Measurements from ENCODE around the gene IVD. TPM values are rescaled to one million over a fixed set of nuclear protein-coding genes. Genes with fewer than 3 reads are reported as not detected.

Gene IVD
- total and polyA plus RNA-seq, 2 donors, result 18.8 to 28.3 TPM

DNA sequence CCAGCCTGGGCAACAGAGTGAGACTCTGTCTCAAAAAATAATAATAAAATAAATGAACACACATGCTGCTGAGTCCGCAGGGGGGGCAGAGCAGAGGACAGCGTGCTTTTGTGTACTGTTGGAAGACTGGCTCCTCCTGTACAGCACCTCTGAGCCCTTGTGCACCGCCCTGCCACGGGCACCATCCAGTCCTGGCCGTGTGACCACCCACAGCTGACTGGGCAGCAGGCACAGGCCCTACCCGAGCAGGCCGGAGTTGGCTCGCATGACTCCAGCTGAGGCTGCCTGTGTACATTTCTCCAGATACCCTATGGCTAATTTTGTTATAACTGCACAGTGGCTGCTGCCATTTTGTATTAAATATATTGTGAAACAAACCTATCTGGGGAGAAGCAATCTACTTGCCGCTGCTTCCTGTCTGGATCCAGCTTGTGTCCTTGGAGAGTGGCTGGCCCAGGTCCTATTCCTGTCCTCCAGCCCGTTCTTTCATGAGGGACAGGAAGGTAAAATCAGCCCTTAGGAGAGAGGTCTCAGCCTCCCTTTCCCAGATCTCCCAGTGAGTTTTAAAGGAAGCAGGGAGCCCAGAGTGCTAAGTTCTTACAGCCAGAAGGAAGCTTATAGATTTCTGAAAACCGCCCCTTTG, 14.6 kb downstream of the IVD start:
- no peak for DNase-seq (ENCODE audit: low read depth in 6 of 9, low spot score in 9 of 9)
- H3K4me1 ChIP-seq (ENCODE audit: control insufficient read depth in 2 of 2, insufficient read depth in 2 of 2, low read length in 2 of 2), result peaks cover 0 to 5% of the 10 kb centered on the region in 2 donors
- no peaks in the 10 kb centered on the region for H3K9me3 ChIP-seq (ENCODE audit: control insufficient read depth in 2 of 2, insufficient read depth in 1 of 2, low read length in 1 of 2)
- peaks cover 27 to 30% of the 10 kb centered on the region in 2 donors for H3K36me3 ChIP-seq (ENCODE audit: control insufficient read depth in 2 of 2, insufficient read depth in 2 of 2, low read length in 1 of 2)
- H3K27ac ChIP-seq (ENCODE audit: low read depth in 1 of 2, low read length in 1 of 2), result no peak overlapping the region
- 97% methylated on average over 11 of the region's 11 CpGs for WGBS
- peaks cover 0 to 5% of the 10 kb centered on the region in 2 donors for H3K27me3 ChIP-seq (ENCODE audit: control insufficient read depth in 2 of 2, insufficient read depth in 1 of 2, low read length in 1 of 2)
- no peak overlapping the region for H3K4me3 ChIP-seq (ENCODE audit: low read length in 2 of 2)

DNA sequence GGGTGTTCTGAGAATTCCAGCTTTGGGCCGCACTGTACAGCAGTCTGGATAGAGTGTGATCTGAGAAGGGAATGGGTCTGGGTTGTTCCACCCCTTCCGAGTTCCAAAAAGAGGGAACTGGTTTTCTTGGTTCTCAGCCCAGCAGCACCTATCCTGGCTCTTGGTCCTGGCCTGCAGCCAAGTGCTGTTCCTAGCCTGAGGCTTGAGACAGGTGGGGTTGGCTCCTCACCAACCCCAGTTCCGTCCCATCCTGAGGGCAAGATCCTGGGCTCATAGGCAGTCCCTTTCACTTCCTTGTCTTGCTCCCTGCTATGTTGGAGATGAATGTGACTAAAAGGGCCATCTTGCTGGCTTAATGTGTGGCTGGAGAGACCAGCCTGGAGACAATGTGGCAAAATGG, 15.2 kb downstream of the IVD start:
- no peak for DNase-seq (ENCODE audit: low read depth in 6 of 9, low spot score in 9 of 9)
- 88% methylated on average over 3 of the region's 3 CpGs for WGBS
- Histone ChIP-seq H3K36me3 (ENCODE audit: control insufficient read depth in 2 of 2, insufficient read depth in 2 of 2, low read length in 1 of 2) (peaks cover 21 to 24% of the 10 kb centered on the region in 2 donors), H3K27me3 (ENCODE audit: control insufficient read depth in 2 of 2, insufficient read depth in 1 of 2, low read length in 1 of 2) (peaks cover 0 to 5% of the 10 kb centered on the region in 2 donors), H3K4me3 (ENCODE audit: low read length in 2 of 2) (no peak overlapping the region), H3K4me1 (ENCODE audit: control insufficient read depth in 2 of 2, insufficient read depth in 2 of 2, low read length in 2 of 2) (peaks cover 0 to 5% of the 10 kb centered on the region in 2 donors), H3K27ac (ENCODE audit: low read depth in 1 of 2, low read length in 1 of 2) (no peak overlapping the region), H3K9me3 (ENCODE audit: control insufficient read depth in 2 of 2, insufficient read depth in 1 of 2, low read length in 1 of 2) (no peaks in the 10 kb centered on the region)

DNA sequence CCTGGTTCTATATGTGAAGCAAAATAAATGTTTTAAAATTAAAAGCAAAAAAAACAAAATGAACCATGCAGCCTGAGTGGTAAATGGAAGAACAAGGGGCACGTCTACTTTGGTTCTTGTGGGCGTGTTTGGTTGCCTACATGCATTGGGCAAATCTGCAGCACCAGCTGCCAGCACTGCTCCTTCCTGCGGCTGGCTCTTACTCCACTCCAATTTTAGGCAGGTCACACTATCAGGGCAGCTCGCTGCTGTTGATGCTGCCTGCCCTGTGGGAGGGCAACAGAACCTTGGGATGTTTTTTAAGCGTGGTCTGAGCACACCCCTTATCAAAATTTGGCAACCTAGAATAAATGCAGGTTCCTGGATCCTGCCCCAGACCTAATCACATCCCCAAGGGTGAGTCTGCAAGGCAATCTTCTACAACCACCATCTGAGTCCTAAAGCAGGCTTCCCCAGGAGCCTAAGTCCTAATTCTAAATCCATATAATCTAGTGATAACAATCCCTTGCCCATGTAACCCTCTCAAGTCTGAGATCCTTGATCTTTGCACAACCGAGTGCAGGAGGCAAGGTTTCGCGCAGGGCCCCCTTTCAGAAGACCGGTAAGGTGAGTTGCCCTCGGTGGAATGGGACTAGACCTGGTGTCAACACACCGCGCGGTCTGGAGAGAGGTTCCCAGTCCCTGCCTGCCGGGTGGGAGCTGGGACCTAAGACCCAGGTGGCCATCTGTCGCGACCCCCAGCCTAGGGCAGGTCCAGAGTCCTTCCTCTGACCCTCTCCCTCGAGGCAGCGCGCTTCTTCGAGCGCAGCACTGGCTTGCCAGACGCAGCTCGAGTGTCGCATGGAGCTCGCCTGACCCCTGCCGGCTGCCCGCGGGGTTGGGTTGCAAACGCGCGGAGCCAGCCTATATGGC, 15.9 kb downstream of the IVD start:
- H3K27me3 ChIP-seq (ENCODE audit: control insufficient read depth in 2 of 2, insufficient read depth in 1 of 2, low read length in 1 of 2), result peaks cover 0 to 5% of the 10 kb centered on the region in 2 donors
- H3K27ac ChIP-seq (ENCODE audit: low read depth in 1 of 2, low read length in 1 of 2), result no peak overlapping the region
- peaks cover 15 to 17% of the 10 kb centered on the region in 2 donors for H3K36me3 ChIP-seq (ENCODE audit: control insufficient read depth in 2 of 2, insufficient read depth in 2 of 2, low read length in 1 of 2)
- no peaks in the 10 kb centered on the region for H3K9me3 ChIP-seq (ENCODE audit: control insufficient read depth in 2 of 2, insufficient read depth in 1 of 2, low read length in 1 of 2)
- peak in 5 of 9 donors; percentile 47 to 80 (median 73) for DNase-seq (ENCODE audit: low read depth in 6 of 9, low spot score in 9 of 9)
- WGBS, result 25% methylated on average over 31 of the region's 31 CpGs
- H3K4me3 ChIP-seq (ENCODE audit: low read length in 2 of 2), result no peak overlapping the region
- peaks cover 0 to 5% of the 10 kb centered on the region in 2 donors for H3K4me1 ChIP-seq (ENCODE audit: control insufficient read depth in 2 of 2, insufficient read depth in 2 of 2, low read length in 2 of 2)

DNA sequence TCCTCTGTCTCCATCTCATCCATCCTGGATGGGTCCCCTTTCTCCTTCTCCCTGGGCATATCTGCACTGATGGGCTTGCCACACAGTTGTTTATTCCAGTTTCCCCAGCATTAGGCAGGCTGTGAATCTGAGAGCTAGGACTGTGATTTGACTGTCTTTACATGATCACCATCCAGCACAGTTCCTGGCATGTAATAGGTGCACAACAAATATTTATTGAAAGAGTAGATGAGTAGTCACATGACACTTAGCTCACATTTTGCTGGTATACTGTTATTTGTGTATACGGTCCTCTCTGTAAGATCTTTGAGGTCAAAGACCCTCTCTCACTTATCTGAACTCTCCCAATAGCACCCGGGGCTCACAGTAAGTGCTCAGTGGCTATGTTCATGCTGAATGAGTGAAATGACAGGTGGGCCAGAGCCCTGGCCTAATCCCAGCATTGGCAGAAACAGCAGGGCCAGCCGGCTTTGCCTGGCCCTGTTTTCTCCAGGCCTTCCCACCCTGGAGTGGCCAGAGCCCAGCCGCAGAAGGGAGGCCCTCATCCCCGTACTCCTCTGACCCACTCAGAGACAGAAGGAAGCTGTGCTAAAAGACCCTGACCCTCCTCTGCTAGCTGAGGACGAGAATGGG, 19.0 kb downstream of the IVD start:
- Histone ChIP-seq H3K9me3 (ENCODE audit: control insufficient read depth in 2 of 2, insufficient read depth in 1 of 2, low read length in 1 of 2) (no peaks in the 10 kb centered on the region), H3K27me3 (ENCODE audit: control insufficient read depth in 2 of 2, insufficient read depth in 1 of 2, low read length in 1 of 2) (peaks cover 0 to 5% of the 10 kb centered on the region in 2 donors), H3K36me3 (ENCODE audit: control insufficient read depth in 2 of 2, insufficient read depth in 2 of 2, low read length in 1 of 2) (no peaks in the 10 kb centered on the region), H3K4me3 (ENCODE audit: low read length in 2 of 2) (no peak overlapping the region), H3K27ac (ENCODE audit: low read depth in 1 of 2, low read length in 1 of 2) (no peak overlapping the region), H3K4me1 (ENCODE audit: control insufficient read depth in 2 of 2, insufficient read depth in 2 of 2, low read length in 2 of 2) (peaks cover 0 to 5% of the 10 kb centered on the region in 2 donors)
- no peak for DNase-seq (ENCODE audit: low read depth in 6 of 9, low spot score in 9 of 9)
- 97% methylated on average over 6 of the region's 6 CpGs for WGBS

DNA sequence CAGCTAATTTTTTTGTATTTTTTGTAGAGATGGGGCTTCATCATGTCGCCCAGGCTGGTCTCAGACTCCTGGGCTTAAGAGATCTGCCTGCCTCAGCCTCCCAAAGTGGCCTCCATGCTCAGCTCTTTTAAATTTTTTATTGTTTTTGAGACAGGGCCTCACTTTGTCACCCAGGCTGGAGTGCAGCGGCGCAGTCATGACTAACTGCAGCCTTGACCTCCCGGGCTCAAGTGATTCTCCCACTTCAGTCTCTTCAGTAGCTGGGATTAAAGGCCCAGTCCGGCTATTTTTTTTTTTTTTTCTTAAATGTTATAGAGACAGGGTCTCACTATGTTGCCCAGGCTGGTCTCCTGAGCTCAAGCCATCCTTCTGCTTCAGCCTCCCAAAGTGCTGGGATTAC, 20.1 kb downstream of the IVD start:
- DNase-seq (ENCODE audit: low read depth in 6 of 9, low spot score in 9 of 9), result no peak
- H3K27ac ChIP-seq (ENCODE audit: low read depth in 1 of 2, low read length in 1 of 2), result no peak overlapping the region
- WGBS, result over 99% methylated on average over 5 of the region's 5 CpGs
- no peak overlapping the region for H3K4me3 ChIP-seq (ENCODE audit: low read length in 2 of 2)
- no peaks in the 10 kb centered on the region for H3K36me3 ChIP-seq (ENCODE audit: control insufficient read depth in 2 of 2, insufficient read depth in 2 of 2, low read length in 1 of 2)
- H3K4me1 ChIP-seq (ENCODE audit: control insufficient read depth in 2 of 2, insufficient read depth in 2 of 2, low read length in 2 of 2), result peaks cover 0 to 5% of the 10 kb centered on the region in 2 donors
- peaks cover 0 to 10% of the 10 kb centered on the region in 2 donors for H3K27me3 ChIP-seq (ENCODE audit: control insufficient read depth in 2 of 2, insufficient read depth in 1 of 2, low read length in 1 of 2)
- no peaks in the 10 kb centered on the region for H3K9me3 ChIP-seq (ENCODE audit: control insufficient read depth in 2 of 2, insufficient read depth in 1 of 2, low read length in 1 of 2)

DNA sequence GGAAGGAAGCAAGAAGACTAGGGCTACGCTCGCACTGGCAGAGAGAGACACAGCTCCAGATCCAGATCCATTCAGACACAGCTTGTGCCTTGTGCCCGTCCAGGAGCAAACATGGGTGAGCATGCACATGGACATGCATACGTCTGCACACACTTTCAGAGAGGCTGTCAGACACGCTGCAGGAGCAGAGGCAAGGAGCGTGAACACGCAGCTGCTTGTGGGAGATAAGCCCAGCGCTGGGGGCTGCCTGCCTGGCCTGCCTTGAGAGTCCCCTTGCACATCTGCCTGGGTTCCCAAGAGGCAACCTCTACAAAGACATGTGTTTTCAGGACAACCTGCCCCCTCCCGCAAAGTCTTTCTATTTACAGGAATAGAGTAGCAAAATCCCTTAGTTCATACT, 21.6 kb downstream of the IVD start:
- DNase-seq (ENCODE audit: low read depth in 6 of 9, low spot score in 9 of 9), result no peak
- Histone ChIP-seq H3K27me3 (ENCODE audit: control insufficient read depth in 2 of 2, insufficient read depth in 1 of 2, low read length in 1 of 2) (peaks cover 0 to 5% of the 10 kb centered on the region in 2 donors), H3K27ac (ENCODE audit: low read depth in 1 of 2, low read length in 1 of 2) (no peak overlapping the region), H3K4me1 (ENCODE audit: control insufficient read depth in 2 of 2, insufficient read depth in 2 of 2, low read length in 2 of 2) (no peaks in the 10 kb centered on the region), H3K9me3 (ENCODE audit: control insufficient read depth in 2 of 2, insufficient read depth in 1 of 2, low read length in 1 of 2) (no peaks in the 10 kb centered on the region), H3K36me3 (ENCODE audit: control insufficient read depth in 2 of 2, insufficient read depth in 2 of 2, low read length in 1 of 2) (no peaks in the 10 kb centered on the region), H3K4me3 (ENCODE audit: low read length in 2 of 2) (no peak overlapping the region)
- WGBS, result 95% methylated on average over 9 of the region's 9 CpGs

DNA sequence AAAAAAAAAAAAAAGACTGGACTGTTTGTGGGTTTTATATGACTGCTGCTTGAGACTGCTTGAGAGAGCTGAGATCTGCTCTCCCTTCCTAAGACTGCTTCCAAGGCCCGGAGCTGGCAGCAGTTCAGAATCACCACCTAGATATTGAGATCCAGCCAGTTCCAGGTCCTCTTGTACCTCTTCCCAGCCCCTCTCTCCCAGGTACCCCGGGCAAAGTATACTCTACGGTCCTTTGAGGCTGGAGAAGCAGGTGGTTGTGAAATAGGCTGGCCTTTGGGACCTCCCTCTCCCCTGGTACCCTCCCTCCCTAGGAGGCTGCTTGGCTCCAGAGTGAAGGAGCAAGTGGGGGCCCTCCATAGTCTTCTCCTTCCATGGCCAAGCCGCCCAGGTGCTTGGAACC, 22.6 kb downstream of the IVD start:
- Histone ChIP-seq H3K27me3 (ENCODE audit: control insufficient read depth in 2 of 2, insufficient read depth in 1 of 2, low read length in 1 of 2) (peaks cover 0 to 5% of the 10 kb centered on the region in 2 donors), H3K36me3 (ENCODE audit: control insufficient read depth in 2 of 2, insufficient read depth in 2 of 2, low read length in 1 of 2) (no peaks in the 10 kb centered on the region), H3K9me3 (ENCODE audit: control insufficient read depth in 2 of 2, insufficient read depth in 1 of 2, low read length in 1 of 2) (no peaks in the 10 kb centered on the region), H3K4me1 (ENCODE audit: control insufficient read depth in 2 of 2, insufficient read depth in 2 of 2, low read length in 2 of 2) (no peaks in the 10 kb centered on the region), H3K27ac (ENCODE audit: low read depth in 1 of 2, low read length in 1 of 2) (no peak overlapping the region), H3K4me3 (ENCODE audit: low read length in 2 of 2) (no peak overlapping the region)
- no peak for DNase-seq (ENCODE audit: low read depth in 6 of 9, low spot score in 9 of 9)
- 93% methylated on average over 4 of the region's 4 CpGs for WGBS

DNA sequence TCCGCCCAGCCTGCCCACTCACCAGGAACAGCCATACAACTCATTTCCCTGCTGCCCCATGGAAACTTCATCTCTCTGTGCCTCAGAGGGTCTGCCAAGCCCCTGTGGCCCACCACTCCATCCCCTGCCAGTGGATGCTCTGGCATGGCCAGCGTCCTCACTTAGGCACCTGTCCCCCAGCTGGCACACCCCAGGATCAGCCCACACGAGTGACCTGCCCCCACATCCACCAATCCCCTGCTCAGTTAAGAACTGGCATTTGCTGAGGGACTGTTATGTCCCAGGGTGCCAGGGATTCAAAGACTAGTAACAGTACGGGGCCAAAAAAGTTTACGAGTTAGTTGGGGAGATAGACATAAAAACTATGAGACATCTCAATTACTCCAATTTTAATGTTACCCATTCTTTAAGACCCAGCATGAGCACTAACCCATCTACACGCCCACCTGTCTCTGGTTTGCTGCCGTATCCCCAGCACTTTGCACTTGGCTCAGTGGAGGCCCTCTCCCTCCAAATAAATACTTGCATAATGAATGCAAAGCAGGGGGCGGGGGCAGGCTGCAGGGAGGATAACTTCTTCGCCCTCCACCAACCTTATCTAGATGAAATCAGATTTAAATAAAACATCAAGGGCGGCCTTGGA, 23.6 kb downstream of the IVD start:
- Histone ChIP-seq H3K4me1 (ENCODE audit: control insufficient read depth in 2 of 2, insufficient read depth in 2 of 2, low read length in 2 of 2) (no peaks in the 10 kb centered on the region), H3K36me3 (ENCODE audit: control insufficient read depth in 2 of 2, insufficient read depth in 2 of 2, low read length in 1 of 2) (no peaks in the 10 kb centered on the region), H3K27ac (ENCODE audit: low read depth in 1 of 2, low read length in 1 of 2) (no peak overlapping the region), H3K27me3 (ENCODE audit: control insufficient read depth in 2 of 2, insufficient read depth in 1 of 2, low read length in 1 of 2) (peaks cover 0 to 9% of the 10 kb centered on the region in 2 donors), H3K4me3 (ENCODE audit: low read length in 2 of 2) (no peak overlapping the region), H3K9me3 (ENCODE audit: control insufficient read depth in 2 of 2, insufficient read depth in 1 of 2, low read length in 1 of 2) (no peaks in the 10 kb centered on the region)
- no peak for DNase-seq (ENCODE audit: low read depth in 6 of 9, low spot score in 9 of 9)
- WGBS, result 94% methylated on average over 10 of the region's 10 CpGs

Measured in thymus (tissue), 11 donors.